MM.1S (cell line): ENCODE results near the gene LSAMP.

Source experiments
- DNase-seq: peaks from one replicate; pipeline ENCODE4 v3.0.0-alpha.2; 2015
- H2AFZ ChIP-seq: fragments of 300-600 bp; sonication (generic); 2 replicates; pipeline ENCODE4 v1.6.0; 2016; ENCODE audit warnings: antibody characterized with exemption, low read length
- H3F3A ChIP-seq: fragments of 300-600 bp; sonication (generic); 2 replicates; pipeline ENCODE4 v1.6.1; 2016; ENCODE audit warnings: mild to moderate bottlenecking, antibody characterized with exemption, low read length, moderate library complexity, mixed read lengths; ENCODE audit not compliant: insufficient read depth
- H3K27ac ChIP-seq: fragments of 300-600 bp; sonication (generic); 2 replicates; pipeline ENCODE4 v1.5.1; 2016; ENCODE audit warnings: mild to moderate bottlenecking, low read length
- H3K27me3 ChIP-seq: fragments of 300-600 bp; sonication (generic); replicated peaks from 2 replicates; pipeline ENCODE4 v1.6.0; 2016; ENCODE audit warnings: low read length; ENCODE audit not compliant: insufficient read depth
- H3K36me3 ChIP-seq: fragments of 300-600 bp; sonication (generic); replicated peaks from 2 replicates; pipeline ENCODE4 v1.6.1; 2016; ENCODE audit warnings: mild to moderate bottlenecking, low read length, mixed read lengths; ENCODE audit not compliant: insufficient read depth
- H3K4me1 ChIP-seq: fragments of 300-600 bp; sonication (generic); 2 replicates; pipeline ENCODE4 v1.6.1; 2016; ENCODE audit warnings: low read length, mixed read lengths
- H3K4me2 ChIP-seq: fragments of 300-600 bp; sonication (generic); 2 replicates; pipeline ENCODE4 v1.6.0; 2016; ENCODE audit warnings: low read depth, low read length
- H3K4me3 ChIP-seq: fragments of 300-600 bp; sonication (generic); 2 replicates; pipeline ENCODE4 v1.5.1; 2016; ENCODE audit warnings: low read length, mixed read lengths
- H3K79me2 ChIP-seq: fragments of 300-600 bp; sonication (generic); 2 replicates; pipeline ENCODE4 v1.6.1; 2016; ENCODE audit warnings: mixed run types, low read length, mixed read lengths
- H3K9ac ChIP-seq: fragments of 300-600 bp; sonication (generic); 2 replicates; pipeline ENCODE4 v1.6.1; 2016; ENCODE audit warnings: low read length, mixed read lengths
- H3K9me2 ChIP-seq: fragments of 300-600 bp; sonication (generic); replicated peaks from 2 replicates; pipeline ENCODE4 v1.6.1; 2016; ENCODE audit warnings: mild to moderate bottlenecking, low read length, mixed read lengths; ENCODE audit not compliant: insufficient read depth
- H3K9me3 ChIP-seq: fragments of 300-600 bp; sonication (generic); replicated peaks from 2 replicates; pipeline ENCODE4 v1.6.1; 2016; ENCODE audit warnings: mild to moderate bottlenecking, low read length, mixed read lengths; ENCODE audit not compliant: insufficient read depth
- H4K20me1 ChIP-seq: fragments of 300-600 bp; sonication (generic); 2 replicates; pipeline ENCODE4 v1.6.1; 2016; ENCODE audit warnings: mild to moderate bottlenecking, low read length, moderate library complexity, mixed read lengths; ENCODE audit not compliant: insufficient read depth
- EZH2 ChIP-seq: fragments of 300-600 bp; sonication (generic); optimal IDR thresholded peaks from 2 replicates; pipeline ENCODE3; 2017; ENCODE audit warnings: low read depth, mild to moderate bottlenecking, antibody characterized with exemption, low read length, mixed read lengths
- EZH2phosphoT487 ChIP-seq: fragments of 300-600 bp; sonication (generic); IDR thresholded peaks from 2 replicates; pipeline ENCODE4 v1.6.1; 2018; ENCODE audit warnings: antibody characterized with exemption, low read length
- TF ChIP-seq, protein P1 (sequence below): fragments of 300-600 bp; sonication (generic); IDR thresholded peaks from 2 replicates; pipeline ENCODE4 v1.5.1; 2016; ENCODE audit warnings: antibody characterized with exemption, low read length, mixed read lengths

Gene LSAMP

DNA sequence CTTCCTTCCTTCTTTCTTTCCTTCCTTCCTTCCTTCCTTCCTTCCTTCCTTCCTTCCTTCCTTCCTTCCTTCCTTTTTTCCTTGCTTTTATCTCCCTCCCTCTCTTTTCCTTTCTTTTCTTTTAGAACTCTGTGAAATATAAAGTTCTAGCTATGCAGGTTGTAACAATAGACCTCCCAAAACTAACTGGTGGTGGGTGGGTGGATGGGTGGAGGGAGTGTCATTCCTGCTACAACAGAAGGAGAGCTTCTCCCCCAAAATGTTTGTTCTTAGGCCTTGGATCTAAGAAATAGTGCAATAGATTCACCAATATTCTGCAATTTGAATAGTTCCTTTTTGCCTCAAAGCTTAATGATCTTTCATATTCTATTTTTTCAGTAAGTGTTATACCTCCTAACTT, 606.0 kb downstream of the LSAMP start:
- no peaks in the 10 kb centered on the region for H3K36me3 ChIP-seq
- no peaks in the 10 kb centered on the region for H3K9me2 ChIP-seq
- DNase-seq, result no peak
- no peak overlapping the region for H3K4me3 ChIP-seq
- H3K9ac ChIP-seq, result no peak overlapping the region
- H3K4me2 ChIP-seq, result no peak overlapping the region
- H3K79me2 ChIP-seq, result no peaks in the 10 kb centered on the region
- TF ChIP-seq, protein P1, sequence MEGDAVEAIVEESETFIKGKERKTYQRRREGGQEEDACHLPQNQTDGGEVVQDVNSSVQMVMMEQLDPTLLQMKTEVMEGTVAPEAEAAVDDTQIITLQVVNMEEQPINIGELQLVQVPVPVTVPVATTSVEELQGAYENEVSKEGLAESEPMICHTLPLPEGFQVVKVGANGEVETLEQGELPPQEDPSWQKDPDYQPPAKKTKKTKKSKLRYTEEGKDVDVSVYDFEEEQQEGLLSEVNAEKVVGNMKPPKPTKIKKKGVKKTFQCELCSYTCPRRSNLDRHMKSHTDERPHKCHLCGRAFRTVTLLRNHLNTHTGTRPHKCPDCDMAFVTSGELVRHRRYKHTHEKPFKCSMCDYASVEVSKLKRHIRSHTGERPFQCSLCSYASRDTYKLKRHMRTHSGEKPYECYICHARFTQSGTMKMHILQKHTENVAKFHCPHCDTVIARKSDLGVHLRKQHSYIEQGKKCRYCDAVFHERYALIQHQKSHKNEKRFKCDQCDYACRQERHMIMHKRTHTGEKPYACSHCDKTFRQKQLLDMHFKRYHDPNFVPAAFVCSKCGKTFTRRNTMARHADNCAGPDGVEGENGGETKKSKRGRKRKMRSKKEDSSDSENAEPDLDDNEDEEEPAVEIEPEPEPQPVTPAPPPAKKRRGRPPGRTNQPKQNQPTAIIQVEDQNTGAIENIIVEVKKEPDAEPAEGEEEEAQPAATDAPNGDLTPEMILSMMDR, result no peak
- TF ChIP-seq EZH2 (no peak), EZH2phosphoT487 (no peak)
- no peak overlapping the region for H3K27ac ChIP-seq
- H4K20me1 ChIP-seq, result no peaks in the 10 kb centered on the region
- H3K4me1 ChIP-seq, result no peaks in the 10 kb centered on the region
- H3K9me3 ChIP-seq, result no peaks in the 10 kb centered on the region
- H3K27me3 ChIP-seq, result no peaks in the 10 kb centered on the region
- H3F3A ChIP-seq, result no peaks in the 10 kb centered on the region
- no peak overlapping the region for H2AFZ ChIP-seq

DNA sequence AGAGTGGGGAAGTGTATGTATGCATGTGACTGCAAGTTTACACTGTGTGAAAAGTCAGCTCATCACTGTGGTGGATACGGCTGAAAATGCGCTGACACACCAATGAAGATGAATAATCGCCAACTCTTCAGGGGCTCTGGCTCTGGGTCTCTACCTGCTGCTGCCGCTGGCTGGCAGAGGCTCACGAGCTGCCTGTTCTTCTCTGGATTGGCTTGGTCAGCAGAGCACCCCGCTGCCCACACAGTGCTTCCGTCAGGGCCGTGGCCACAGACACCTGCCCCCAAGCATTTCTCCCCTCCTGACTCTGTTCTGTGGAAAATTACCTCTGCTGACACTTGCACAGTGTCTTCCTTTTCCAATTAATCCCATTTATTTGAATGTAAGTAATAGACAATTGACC, 606.5 kb downstream of the LSAMP start:
- no peak overlapping the region for H3K27ac ChIP-seq
- no peak overlapping the region for H2AFZ ChIP-seq
- H4K20me1 ChIP-seq, result no peaks in the 10 kb centered on the region
- H3K36me3 ChIP-seq, result no peaks in the 10 kb centered on the region
- no peak for DNase-seq
- H3K4me1 ChIP-seq, result no peaks in the 10 kb centered on the region
- no peak overlapping the region for H3K4me2 ChIP-seq
- H3K4me3 ChIP-seq, result no peak overlapping the region
- no peaks in the 10 kb centered on the region for H3K9me2 ChIP-seq
- TF ChIP-seq EZH2, result no peak
- TF ChIP-seq EZH2phosphoT487, result no peak
- TF ChIP-seq, protein P1, result no peak
- H3K27me3 ChIP-seq, result no peaks in the 10 kb centered on the region
- no peak overlapping the region for H3K9ac ChIP-seq
- no peaks in the 10 kb centered on the region for H3K9me3 ChIP-seq
- no peaks in the 10 kb centered on the region for H3K79me2 ChIP-seq
- H3F3A ChIP-seq, result no peaks in the 10 kb centered on the region

DNA sequence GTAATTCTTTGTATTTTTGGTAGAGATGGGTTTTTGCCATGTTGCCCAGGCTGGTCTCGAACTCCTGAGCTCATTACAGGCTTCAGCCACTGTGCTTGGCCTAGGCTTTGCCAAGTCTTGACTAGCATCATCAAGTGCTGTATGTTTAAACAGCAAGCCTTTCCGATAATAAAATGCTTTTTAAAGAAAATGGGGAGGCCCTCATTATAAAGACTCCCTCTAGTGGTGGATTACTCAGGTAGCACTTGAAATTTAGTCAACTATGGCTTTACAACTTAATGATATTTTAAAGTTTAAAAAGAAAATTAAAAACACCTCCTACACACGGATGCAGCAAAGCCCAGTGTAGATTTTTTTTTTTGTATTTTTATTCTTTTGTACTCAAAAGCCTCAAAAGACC, 608.3 kb downstream of the LSAMP start:
- H3K4me2 ChIP-seq, result no peak overlapping the region
- TF ChIP-seq, protein P1, result peak; percentile 57
- TF ChIP-seq EZH2 (no peak), EZH2phosphoT487 (no peak)
- H3K9me3 ChIP-seq, result no peaks in the 10 kb centered on the region
- no peaks in the 10 kb centered on the region for H3F3A ChIP-seq
- no peak overlapping the region for H2AFZ ChIP-seq
- no peaks in the 10 kb centered on the region for H3K27me3 ChIP-seq
- H4K20me1 ChIP-seq, result no peaks in the 10 kb centered on the region
- no peaks in the 10 kb centered on the region for H3K4me1 ChIP-seq
- DNase-seq, result peak; percentile 13
- no peak overlapping the region for H3K9ac ChIP-seq
- no peaks in the 10 kb centered on the region for H3K36me3 ChIP-seq
- H3K27ac ChIP-seq, result no peak overlapping the region
- no peaks in the 10 kb centered on the region for H3K79me2 ChIP-seq
- H3K4me3 ChIP-seq, result no peak overlapping the region
- H3K9me2 ChIP-seq, result no peaks in the 10 kb centered on the region

DNA sequence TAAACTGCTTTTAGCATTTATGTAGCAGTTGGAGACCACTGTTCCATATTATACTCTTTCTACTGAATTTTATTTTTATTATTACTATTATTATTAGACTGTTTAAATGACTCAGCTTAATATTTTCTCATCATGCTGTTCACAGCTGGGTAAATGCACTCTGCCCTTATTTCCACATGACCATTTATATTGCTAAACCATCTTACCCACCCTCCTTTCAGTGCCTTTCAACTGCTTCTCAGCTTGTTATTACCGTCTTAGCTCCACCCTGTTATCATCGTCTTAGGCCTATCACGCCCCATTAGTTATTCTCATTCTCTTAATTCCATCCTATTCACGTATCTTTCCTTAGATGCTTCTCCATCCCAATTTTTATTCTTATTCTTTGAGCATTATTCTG, 609.3 kb downstream of the LSAMP start:
- Histone ChIP-seq H3K79me2 (no peaks in the 10 kb centered on the region), H3K9me2 (no peaks in the 10 kb centered on the region), H3K4me1 (no peaks in the 10 kb centered on the region), H3K27me3 (no peaks in the 10 kb centered on the region), H3K9me3 (no peaks in the 10 kb centered on the region), H2AFZ (no peak overlapping the region), H4K20me1 (no peaks in the 10 kb centered on the region), H3K9ac (no peak overlapping the region), H3F3A (no peaks in the 10 kb centered on the region), H3K27ac (no peak overlapping the region), H3K36me3 (no peaks in the 10 kb centered on the region), H3K4me3 (no peak overlapping the region), H3K4me2 (no peak overlapping the region)
- no peak for DNase-seq
- TF ChIP-seq EZH2 (no peak), EZH2phosphoT487 (no peak)
- TF ChIP-seq, protein P1, result no peak
